ENCODE results near the gene MC3R. TPM values are rescaled to one million over a fixed set of nuclear protein-coding genes. Genes with fewer than 3 reads are reported as not detected.

The MC3R gene
- total RNA-seq, 4 donors from 2014 or later = not detected

- Histone ChIP-seq H3K27me3 (no peaks in the 10 kb centered on the region), H3K27ac (no peak overlapping the region), H3K9me3 (peaks cover 0 to 12% (median 0%) of the 10 kb centered on the region in 4 donors), H3K36me3 (no peaks in the 10 kb centered on the region), H3K4me1 (no peaks in the 10 kb centered on the region), H3K4me3 (no peak overlapping the region)
- DNase-seq = no peak
- TF ChIP-seq POLR2A (IDR thresholded peaks at IDR 0.05) = no peak
Measured at GRCh38 chr20:56229812-56230211, 18.7 kb upstream of the MC3R start.

GRCh38 chr20:56234110-56234509 is 14.4 kb upstream of the MC3R start:
- no peaks in the 10 kb centered on the region for H3K27me3 ChIP-seq
- peaks cover 0 to 12% (median 0%) of the 10 kb centered on the region in 4 donors for H3K9me3 ChIP-seq
- no peak overlapping the region for H3K4me3 ChIP-seq
- TF ChIP-seq POLR2A (IDR thresholded peaks at IDR 0.05) (no peak), CTCF (IDR thresholded peaks at IDR 0.05) (no peak)
- no peaks in the 10 kb centered on the region for H3K4me1 ChIP-seq
- DNase-seq = no peak
- no peaks in the 10 kb centered on the region for H3K36me3 ChIP-seq
- H3K27ac ChIP-seq = no peak overlapping the region

GRCh38 chr20:56237335-56237734 is 11.2 kb upstream of the MC3R start:
- Histone ChIP-seq H3K36me3 (no peaks in the 10 kb centered on the region), H3K27ac (no peak overlapping the region), H3K9me3 (peaks cover 0 to 12% (median 0%) of the 10 kb centered on the region in 4 donors), H3K4me1 (no peaks in the 10 kb centered on the region), H3K4me3 (no peak overlapping the region), H3K27me3 (no peaks in the 10 kb centered on the region)
- TF ChIP-seq POLR2A (IDR thresholded peaks at IDR 0.05) (no peak), CTCF (IDR thresholded peaks at IDR 0.05) (no peak)
- DNase-seq = no peak

GRCh38 chr20:56244259-56244658 is 4.3 kb upstream of the MC3R start:
- DNase-seq = no peak
- Histone ChIP-seq H3K36me3 (no peaks in the 10 kb centered on the region), H3K27me3 (no peaks in the 10 kb centered on the region), H3K4me3 (no peak overlapping the region), H3K9me3 (no peaks in the 10 kb centered on the region), H3K4me1 (no peaks in the 10 kb centered on the region), H3K27ac (no peak overlapping the region)
- TF ChIP-seq CTCF (IDR thresholded peaks at IDR 0.05) (no peak), POLR2A (IDR thresholded peaks at IDR 0.05) (no peak)

GRCh38 chr20:56245761-56246160 is 2.8 kb upstream of the MC3R start:
- Histone ChIP-seq H3K4me3 (no peak overlapping the region), H3K4me1 (no peaks in the 10 kb centered on the region), H3K27ac (no peak overlapping the region), H3K27me3 (no peaks in the 10 kb centered on the region), H3K36me3 (no peaks in the 10 kb centered on the region), H3K9me3 (no peaks in the 10 kb centered on the region)
- TF ChIP-seq CTCF (IDR thresholded peaks at IDR 0.05) (no peak), POLR2A (IDR thresholded peaks at IDR 0.05) (no peak)
- DNase-seq = no peak

- no peaks in the 10 kb centered on the region for H3K9me3 ChIP-seq
- H3K4me3 ChIP-seq = no peak overlapping the region
- no peak overlapping the region for H3K27ac ChIP-seq
- H3K4me1 ChIP-seq = no peaks in the 10 kb centered on the region
- DNase-seq = no peak
- no peaks in the 10 kb centered on the region for H3K36me3 ChIP-seq
- TF ChIP-seq CTCF (IDR thresholded peaks at IDR 0.05) (peak in 3 of 6 experiments; percentile 30 to 47 (median 45)), POLR2A (IDR thresholded peaks at IDR 0.05) (no peak)
- H3K27me3 ChIP-seq = no peaks in the 10 kb centered on the region
Measured at GRCh38 chr20:56249244-56249955, 868 bp downstream of the MC3R start.
